IMR-90 (cell line): ENCODE results near the gene SLC6A4. TPM values are rescaled to one million over a fixed set of nuclear protein-coding genes. Genes with fewer than 3 reads are reported as not detected.
A peak's percentile ranks its signal among the peaks of the same experiment; 100 is the strongest.

ENCODE experiments used
- ATAC-seq: fragments of 200-7000 bp; cut with Tn5 transposase; 2 replicates; pipeline ENCODE4 v1.9.1; 2020; ENCODE audit warnings: low read depth, mild to moderate bottlenecking, moderate library complexity
- BruUV-seq: library from RNA; stranded (reverse); fragments of 400-500 nt; replicated peaks from 2 replicates; lab custom pipeline; 2021; lab: Mats Ljungman, UMichigan
- CTCF ChIA-PET: fragments of 300-600 bp; formaldehyde crosslinking; extraction: SDS; loops from one replicate; lab custom pipeline; 2021; ENCODE audit warnings: antibody characterized with exemption; lab: Yijun Ruan, JAX
- POLR2A ChIA-PET: fragments of 300-600 bp; sonication (Branson Sonifier 250); formaldehyde crosslinking; loops from one replicate; lab custom pipeline; 2022; ENCODE audit warnings: antibody characterized with exemption; ENCODE audit not compliant: unreplicated experiment; lab: Charles Lee
- DNase-seq: peaks from one replicate; pipeline ENCODE4 v3.0.0; 2013
- H2AFZ ChIP-seq: replicated peaks from 2 replicates; pipeline ENCODE3; 2013; ENCODE audit warnings: low read length, mild to moderate bottlenecking; ENCODE audit not compliant: poor library complexity
- H2AK5ac ChIP-seq: 2 replicates; pipeline ENCODE4 v1.6.1; 2013; ENCODE audit warnings: low read depth, low read length, inconsistent platforms
- H2AK9ac ChIP-seq: replicated peaks from 2 replicates; pipeline ENCODE3; 2013; ENCODE audit warnings: mild to moderate bottlenecking, low read depth, low read length, moderate library complexity; ENCODE audit not compliant: poor library complexity
- H2BK120ac ChIP-seq: 2 replicates; pipeline ENCODE4 v1.6.1; 2013; ENCODE audit warnings: low read depth, low read length, inconsistent platforms
- H2BK15ac ChIP-seq: 3 replicates; pipeline ENCODE4 v1.6.1; 2013; ENCODE audit warnings: low read depth, low read length, inconsistent platforms
- H2BK20ac ChIP-seq: 2 replicates; pipeline ENCODE4 v1.6.1; 2013; ENCODE audit warnings: low read depth, mild to moderate bottlenecking, inconsistent platforms, low read length, moderate library complexity
- H2BK5ac ChIP-seq: 2 replicates; pipeline ENCODE4 v1.6.1; 2013; ENCODE audit warnings: mild to moderate bottlenecking, low read depth, low read length, inconsistent platforms; ENCODE audit not compliant: poor library complexity, severe bottlenecking
- H3K14ac ChIP-seq: replicated peaks from 2 replicates; pipeline ENCODE4 v1.6.1; 2013; ENCODE audit warnings: low read depth, low read length, inconsistent platforms
- H3K18ac ChIP-seq: 2 replicates; pipeline ENCODE4 v1.6.1; 2013; ENCODE audit warnings: low read depth, low read length, control low read depth
- H3K23ac ChIP-seq: 2 replicates; pipeline ENCODE4 v1.6.1; 2013; ENCODE audit warnings: low read depth, low read length, inconsistent platforms
- H3K27ac ChIP-seq: 2 replicates; pipeline ENCODE4 v1.5.1; 2013; ENCODE audit warnings: mild to moderate bottlenecking, control low read depth, low read length; ENCODE audit not compliant: insufficient read depth
- H3K27me3 ChIP-seq: 2 replicates; pipeline ENCODE4 v1.6.1; 2013; ENCODE audit warnings: low read length; ENCODE audit not compliant: control insufficient read depth, insufficient read depth
- H3K36me3 ChIP-seq: 2 replicates; pipeline ENCODE4 v1.6.1; 2013; ENCODE audit warnings: low read length, mixed read lengths; ENCODE audit not compliant: control insufficient read depth, insufficient read depth
- H3K4ac ChIP-seq: 2 replicates; pipeline ENCODE4 v1.6.1; 2013; ENCODE audit warnings: low read depth, low read length, inconsistent platforms
- H3K4me1 ChIP-seq: 2 replicates; pipeline ENCODE4 v1.6.1; 2013; ENCODE audit warnings: low read length, mixed read lengths; ENCODE audit not compliant: control insufficient read depth, insufficient read depth
- H3K4me2 ChIP-seq: 2 replicates; pipeline ENCODE4 v1.6.1; 2013; ENCODE audit warnings: low read depth, mild to moderate bottlenecking, control low read depth, low read length, moderate library complexity
- H3K4me3 ChIP-seq: 2 replicates; pipeline ENCODE4 v1.5.1; 2013; ENCODE audit warnings: low read depth, mild to moderate bottlenecking, control low read depth, low read length, moderate library complexity; ENCODE audit not compliant: insufficient read depth
- H3K56ac ChIP-seq: 2 replicates; pipeline ENCODE4 v1.6.1; 2013; ENCODE audit warnings: low read length, inconsistent platforms; ENCODE audit not compliant: insufficient read depth; ENCODE audit errors: extremely low read depth
- H3K79me1 ChIP-seq, 2 experiments: 2 replicates each; pipeline ENCODE4 v1.6.1; 2013; ENCODE audit warnings: low read length in 2 of 2, inconsistent platforms in 1 of 2, low read depth in 1 of 2
- H3K9ac ChIP-seq: 2 replicates; pipeline ENCODE4 v1.6.1; 2013; ENCODE audit warnings: low read depth, low read length, control low read depth
- H3K9me1 ChIP-seq: 2 replicates; pipeline ENCODE4 v1.6.1; 2013; ENCODE audit warnings: low read length, inconsistent platforms; ENCODE audit not compliant: insufficient read depth
- H3K9me3 ChIP-seq: 2 replicates; pipeline ENCODE4 v1.6.1; 2013; ENCODE audit warnings: low read length; ENCODE audit not compliant: control insufficient read depth, insufficient read depth
- H4K20me1 ChIP-seq: 2 replicates; pipeline ENCODE4 v1.6.1; 2013; ENCODE audit warnings: low read length, inconsistent platforms; ENCODE audit not compliant: insufficient read depth
- H4K5ac ChIP-seq: 2 replicates; pipeline ENCODE4 v1.6.1; 2013; ENCODE audit warnings: mild to moderate bottlenecking, low read depth, low read length, control low read depth
- H4K8ac ChIP-seq, 2 experiments: 2 replicates each; pipeline ENCODE4 v1.6.1; 2013; ENCODE audit warnings: low read depth in 2 of 2, low read length in 2 of 2, control low read depth in 1 of 2, inconsistent platforms in 1 of 2
- H4K91ac ChIP-seq: 2 replicates; pipeline ENCODE4 v1.6.1; 2013; ENCODE audit warnings: low read depth, low read length, inconsistent platforms; ENCODE audit not compliant: insufficient read depth
- CEBPB ChIP-seq: IDR thresholded peaks from 2 replicates; pipeline ENCODE4 v1.6.1; 2012; ENCODE audit warnings: low read depth, low read length, improper control_type of control experiment
- RFX5 ChIP-seq: IDR thresholded peaks from 2 replicates; pipeline ENCODE4 v1.8.0; 2012; ENCODE audit warnings: low read depth, mild to moderate bottlenecking, low read length, moderate library complexity
- WGBS, 2 experiments: methylation state at CpG; one replicate each; pipeline versions ENCODE4 v1.1.5 to v1.1.7; 2013; ENCODE audit warnings: missing lambda C conversion rate in 2 of 2; ENCODE audit not compliant: insufficient read length in 1 of 2; ENCODE audit errors: extremely low coverage in 2 of 2; 5-methylcytosine and 5-hydroxymethylcytosine counted together
- dilution Hi-C: fragments of 300-500 bp; cut with HindIII; formaldehyde crosslinking; loops from one replicate; pipeline ENCODE4 v1.14.3; 2018; ENCODE audit warnings: low sequenced_read_pairs; ENCODE audit not compliant: unreplicated experiment
- in situ Hi-C: fragments of 300-500 bp; cut with MboI; formaldehyde crosslinking; loops from 3 replicates; pipeline ENCODE4 v1.14.3; 2019; ENCODE audit warnings: low sequenced_read_pairs, inconsistent platforms, mixed read lengths
- intact Hi-C: fragments of 100-400 bp; cut with micrococcal nuclease; formaldehyde crosslinking; loops from 2 replicates; pipeline ENCODE4 v1.10.0; 2022
- polyA plus RNA-seq, 3 experiments: library from polyadenylated mRNA; depleted of rRNA; stranded (reverse); fragments of >200 nt; gene quantifications; 2 replicates each; pipeline ENCODE4 v1.2.3, GENCODE V29; 2012; ENCODE audit warnings: low replicate concordance in 1 of 3
- total RNA-seq: library from RNA; depleted of rRNA; stranded (reverse); fragments of >200 nt; gene quantifications from 2 replicates; pipeline ENCODE4 v1.2.3, GENCODE V29; 2012

Gene SLC6A4
- total and polyA plus RNA-seq, 2 of the 4 experiments (the other 2 are of a cell fraction) = under 0.01 TPM; not detected in 1

DNA sequence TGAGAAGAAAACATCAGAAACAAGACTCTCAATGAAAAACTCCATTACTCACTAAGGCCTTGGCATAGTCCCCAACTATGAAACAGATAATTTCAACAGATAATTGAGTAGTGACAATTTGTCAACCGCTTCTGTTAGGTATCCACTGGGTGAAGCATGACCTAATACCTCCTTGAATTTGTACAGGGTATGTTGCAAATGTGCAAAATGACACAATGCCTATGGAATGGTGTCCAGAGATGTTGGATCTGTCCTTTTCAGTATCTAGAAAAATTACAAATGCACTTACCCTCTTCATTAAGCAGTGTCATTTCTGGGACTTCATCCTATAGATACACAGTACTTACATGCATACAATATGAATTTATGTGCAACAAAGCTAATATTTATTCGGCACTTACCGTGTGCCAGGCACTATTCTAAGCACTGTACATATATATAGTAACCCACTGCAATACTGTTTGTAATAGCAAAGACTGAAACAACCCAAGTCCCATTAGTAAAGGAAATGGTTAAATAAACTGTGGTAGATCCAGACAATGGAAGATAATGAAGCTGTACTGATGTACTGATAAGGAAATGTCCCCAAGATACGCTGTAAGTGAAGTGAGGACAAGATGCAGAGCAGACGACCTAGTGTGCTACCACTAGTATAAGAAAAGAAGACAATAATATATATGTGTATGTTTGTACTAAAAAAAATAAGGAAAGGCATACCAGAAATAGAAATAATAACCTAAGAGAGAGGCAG is 21.4 kb upstream of the SLC6A4 start:
- H2AK9ac ChIP-seq = no peak overlapping the region
- no peak overlapping the region for H4K91ac ChIP-seq
- H3K79me1 ChIP-seq = peaks cover 7 to 11% of the 10 kb centered on the region in 2 experiments; a peak in 2 of 4 replicates
- no peak overlapping the region for H2BK20ac ChIP-seq
- TF ChIP-seq RFX5 (no peak), CEBPB (peak; percentile 85)
- ATAC-seq (peak; percentile 81), DNase-seq (peak; percentile 66)
- no peak overlapping the region for H3K4me2 ChIP-seq
- no peaks in the 10 kb centered on the region for H3K27me3 ChIP-seq
- H2AFZ ChIP-seq = no peak overlapping the region
- in situ Hi-C loops (no loop called here), intact Hi-C loops (no loop called here), dilution Hi-C loops (no loop called here)
- no peak overlapping the region for H3K56ac ChIP-seq
- H3K18ac ChIP-seq = no peak overlapping the region
- no peak overlapping the region for H2BK120ac ChIP-seq
- no CpG with 5 or more reads among the region's 5 CpGs for WGBS, 2 experiments
- H3K4me3 ChIP-seq = no peak overlapping the region
- CTCF ChIA-PET = no interaction called here
- H4K20me1 ChIP-seq = no peaks in the 10 kb centered on the region
- no peak overlapping the region for H3K4ac ChIP-seq
- no peak overlapping the region for H3K9ac ChIP-seq
- no peak overlapping the region for H4K5ac ChIP-seq
- H2BK15ac ChIP-seq = no peak overlapping the region
- peaks cover 5% of the 10 kb centered on the region; the same call in 1 of the 2 replicates for H3K4me1 ChIP-seq
- no peak overlapping the region for H3K23ac ChIP-seq
- H3K27ac ChIP-seq = no peak overlapping the region
- no peak overlapping the region for H4K8ac ChIP-seq
- no peak overlapping the region for H2AK5ac ChIP-seq
- peaks cover 5% of the 10 kb centered on the region for H3K9me1 ChIP-seq
- no peak overlapping the region for H3K14ac ChIP-seq
- POLR2A ChIA-PET = no interaction called here
- no TSS peak for BruUV-seq
- no peaks in the 10 kb centered on the region for H3K9me3 ChIP-seq
- H3K36me3 ChIP-seq = peaks cover 10% of the 10 kb centered on the region
- H2BK5ac ChIP-seq = peak overlapping the region; percentile 49
